ENCODE results near the gene SLPI. TPM values are rescaled to one million over a fixed set of nuclear protein-coding genes. Genes with fewer than 3 reads are reported as not detected.

Gene SLPI
- total RNA-seq, 1 experiment from 2014 or later: 5.4 TPM

DNA sequence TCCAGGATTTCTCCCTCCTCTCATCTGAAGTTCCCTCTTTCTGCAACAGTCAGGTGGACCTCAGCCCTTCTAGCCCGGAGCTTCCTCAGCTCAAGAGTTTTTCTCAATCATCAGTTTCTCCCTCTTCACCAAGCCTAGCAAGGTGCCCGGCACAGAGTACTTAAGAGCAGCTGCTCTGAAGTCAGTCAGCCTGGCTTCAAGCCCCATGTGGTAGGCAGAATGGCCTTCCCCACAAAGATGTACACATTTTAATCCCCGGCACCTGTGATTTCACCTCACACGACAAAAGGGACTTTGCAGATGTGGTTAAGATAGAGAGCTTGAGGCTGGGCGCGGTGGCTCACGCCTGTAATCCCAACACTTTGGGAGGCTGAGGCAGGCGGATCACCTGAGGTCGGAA, 37.2 kb upstream of the SLPI start:
- Histone ChIP-seq H3K27me3 (ENCODE audit: insufficient read depth, low read length) (no peaks in the 10 kb centered on the region), H3K4me1 (ENCODE audit: control insufficient read depth in 1 of 2, insufficient read depth in 2 of 2, low read length in 2 of 2) (peaks cover 0 to 12% of the 10 kb centered on the region in 2 experiments; a peak in 2 of 4 replicates), H4K20me1 (ENCODE audit: insufficient read depth) (no peaks in the 10 kb centered on the region), H3K9me3 (ENCODE audit: control insufficient read depth in 1 of 2, insufficient read depth in 1 of 2, low read depth in 1 of 2, low read length in 2 of 2) (peaks cover 0 to 3% of the 10 kb centered on the region in 2 experiments; a peak in 1 of 4 replicates), H2AFZ (ENCODE audit: low read depth, low read length, poor library complexity, severe bottlenecking) (no peak overlapping the region), H3K27ac (ENCODE audit: low read depth, low read length) (no peak overlapping the region), H3K4me3 (replicated peaks in 1 of 2; ENCODE audit: low read depth in 1 of 2, low read length in 2 of 2) (no peak overlapping the region), H3K9me2 (ENCODE audit: insufficient read depth) (no peaks in the 10 kb centered on the region), H3K36me3 (ENCODE audit: control insufficient read depth in 1 of 2, insufficient read depth in 2 of 2, low read length in 2 of 2) (no peaks in the 10 kb centered on the region), H3K79me2 (ENCODE audit: insufficient read depth, low read length) (no peaks in the 10 kb centered on the region), H3K4me2 (ENCODE audit: low read length) (no peak overlapping the region), H3K9ac (ENCODE audit: low read length) (no peak overlapping the region)
- POLR2A ChIA-PET: interaction anchor here (1.9 kb wide), 1 partner anchor 9 kb away, joined by 6 read pairs; no protein-coding TSS in a partner anchor
- CTCF ChIA-PET: interaction anchor here (0.9 to 5.4 kb wide), 11 partner anchors 9 to 280 kb away, joined by 3 to 30 read pairs (median 5); no protein-coding TSS in a partner anchor
- no peak for TF ChIP-seq CBX3 (IDR thresholded peaks at IDR 0.05; ENCODE audit: low read depth)
- TF ChIP-seq, protein P1, sequence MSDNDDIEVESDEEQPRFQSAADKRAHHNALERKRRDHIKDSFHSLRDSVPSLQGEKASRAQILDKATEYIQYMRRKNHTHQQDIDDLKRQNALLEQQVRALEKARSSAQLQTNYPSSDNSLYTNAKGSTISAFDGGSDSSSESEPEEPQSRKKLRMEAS (IDR thresholded peaks at IDR 0.05): no peak
- BruUV-seq (replicated peaks): no TSS peak
- intact Hi-C loops (cut with micrococcal nuclease): loop anchor here (2.0 kb wide), 3 partner anchors 153 to 281 kb away; no protein-coding TSS in a partner anchor
- RAD21 ChIA-PET (ENCODE audit: low non-redundant PET in 1 of 2, low total read pairs in 2 of 2, uncharacterized antibody in 2 of 2, unreplicated experiment in 2 of 2): interaction anchor here (1.7 to 1.9 kb wide), 3 partner anchors 153 to 248 kb away, joined by 5 to 9 read pairs (median 6); no protein-coding TSS in a partner anchor
- ATAC-seq: no peak
- DNase-seq (ENCODE audit: low read depth, low spot score): no peak

DNA sequence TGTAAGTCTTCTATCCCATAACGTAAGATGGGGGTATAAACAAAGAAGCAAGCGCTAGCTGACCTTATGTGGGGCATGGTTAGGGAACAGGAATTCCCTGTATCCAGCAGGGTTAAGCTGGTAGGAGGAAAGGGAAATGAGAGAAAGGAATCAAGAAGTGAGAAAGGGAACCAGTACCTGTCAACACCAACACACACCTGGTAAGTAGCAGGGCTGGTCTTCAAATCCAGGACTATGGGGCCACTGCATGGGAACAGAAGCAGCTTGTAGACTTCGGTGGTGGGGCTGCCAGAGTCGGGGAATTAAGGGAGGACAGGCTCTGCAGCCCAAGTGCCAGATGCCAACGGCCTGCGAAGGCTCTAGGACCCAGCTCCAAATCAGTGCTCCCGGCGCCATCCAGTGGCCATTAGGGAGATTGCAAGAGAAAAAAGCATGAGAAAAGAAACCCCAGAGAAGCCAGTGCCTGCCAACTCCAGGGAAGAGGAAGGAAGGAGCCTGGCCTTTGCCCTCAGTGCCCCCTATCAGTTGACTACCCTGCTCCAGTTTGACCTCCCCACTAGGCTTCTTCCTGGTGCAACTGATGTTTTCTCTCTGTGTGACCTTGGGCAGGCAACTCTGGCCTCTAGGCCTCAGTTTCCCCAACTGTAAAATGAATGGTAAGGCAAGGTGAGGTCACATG, 36.5 kb upstream of the SLPI start:
- H3K9me3 ChIP-seq (ENCODE audit: control insufficient read depth in 1 of 2, insufficient read depth in 1 of 2, low read depth in 1 of 2, low read length in 2 of 2): peaks cover 0 to 3% of the 10 kb centered on the region in 2 experiments; a peak in 1 of 4 replicates
- H3K36me3 ChIP-seq (ENCODE audit: control insufficient read depth in 1 of 2, insufficient read depth in 2 of 2, low read length in 2 of 2): no peaks in the 10 kb centered on the region
- no peaks in the 10 kb centered on the region for H4K20me1 ChIP-seq (ENCODE audit: insufficient read depth)
- H3K79me2 ChIP-seq (ENCODE audit: insufficient read depth, low read length): no peaks in the 10 kb centered on the region
- peaks cover 0 to 12% of the 10 kb centered on the region in 2 experiments; a peak in 2 of 4 replicates for H3K4me1 ChIP-seq (ENCODE audit: control insufficient read depth in 1 of 2, insufficient read depth in 2 of 2, low read length in 2 of 2)
- RAD21 ChIA-PET (ENCODE audit: low non-redundant PET in 1 of 2, low total read pairs in 2 of 2, uncharacterized antibody in 2 of 2, unreplicated experiment in 2 of 2): interaction anchor here (0.5 to 1.9 kb wide), 5 partner anchors 152 to 279 kb away, joined by 3 to 9 read pairs (median 5); no protein-coding TSS in a partner anchor
- CTCF ChIA-PET: interaction anchor here (0.7 to 5.4 kb wide), 15 partner anchors 10 to 543 kb away, joined by 3 to 30 read pairs (median 4); no protein-coding TSS in a partner anchor
- ATAC-seq: peak; percentile 73
- BruUV-seq (replicated peaks): no TSS peak
- peak overlapping the region; percentile 46 for H2AFZ ChIP-seq (ENCODE audit: low read depth, low read length, poor library complexity, severe bottlenecking)
- H3K9me2 ChIP-seq (ENCODE audit: insufficient read depth): no peaks in the 10 kb centered on the region
- H3K9ac ChIP-seq (ENCODE audit: low read length): no peak overlapping the region
- POLR2A ChIA-PET: interaction anchor here (1.3 kb wide), 1 partner anchor 11 kb away, joined by 3 read pairs; no protein-coding TSS in a partner anchor
- H3K4me2 ChIP-seq (ENCODE audit: low read length): 0 out of 2 replicates have a peak overlapping the region, but pooled peaks have one; percentile 22
- DNase-seq (ENCODE audit: low read depth, low spot score): peak; percentile 41
- H3K27me3 ChIP-seq (ENCODE audit: insufficient read depth, low read length): no peaks in the 10 kb centered on the region
- intact Hi-C loops (cut with micrococcal nuclease): loop anchor here (2.0 kb wide), 3 partner anchors 152 to 280 kb away; no protein-coding TSS in a partner anchor
- H3K27ac ChIP-seq (ENCODE audit: low read depth, low read length): no peak overlapping the region
- H3K4me3 ChIP-seq (replicated peaks in 1 of 2; ENCODE audit: low read depth in 1 of 2, low read length in 2 of 2): no peak overlapping the region
- TF ChIP-seq ZNF274 (IDR thresholded peaks at IDR 0.05; ENCODE audit: low read depth, low read length) (no peak), EGR1 (IDR thresholded peaks at IDR 0.05; ENCODE audit: low read depth) (no peak), EZH2phosphoT487 (IDR thresholded peaks at IDR 0.05; ENCODE audit: borderline replicate concordance) (no peak), JUND (IDR thresholded peaks at IDR 0.05) (no peak), RAD21 (IDR thresholded peaks at IDR 0.05; ENCODE audit: low read depth) (peak; percentile 88), SP1 (IDR thresholded peaks at IDR 0.05; ENCODE audit: low read depth) (no peak)
- TF ChIP-seq, protein P2, sequence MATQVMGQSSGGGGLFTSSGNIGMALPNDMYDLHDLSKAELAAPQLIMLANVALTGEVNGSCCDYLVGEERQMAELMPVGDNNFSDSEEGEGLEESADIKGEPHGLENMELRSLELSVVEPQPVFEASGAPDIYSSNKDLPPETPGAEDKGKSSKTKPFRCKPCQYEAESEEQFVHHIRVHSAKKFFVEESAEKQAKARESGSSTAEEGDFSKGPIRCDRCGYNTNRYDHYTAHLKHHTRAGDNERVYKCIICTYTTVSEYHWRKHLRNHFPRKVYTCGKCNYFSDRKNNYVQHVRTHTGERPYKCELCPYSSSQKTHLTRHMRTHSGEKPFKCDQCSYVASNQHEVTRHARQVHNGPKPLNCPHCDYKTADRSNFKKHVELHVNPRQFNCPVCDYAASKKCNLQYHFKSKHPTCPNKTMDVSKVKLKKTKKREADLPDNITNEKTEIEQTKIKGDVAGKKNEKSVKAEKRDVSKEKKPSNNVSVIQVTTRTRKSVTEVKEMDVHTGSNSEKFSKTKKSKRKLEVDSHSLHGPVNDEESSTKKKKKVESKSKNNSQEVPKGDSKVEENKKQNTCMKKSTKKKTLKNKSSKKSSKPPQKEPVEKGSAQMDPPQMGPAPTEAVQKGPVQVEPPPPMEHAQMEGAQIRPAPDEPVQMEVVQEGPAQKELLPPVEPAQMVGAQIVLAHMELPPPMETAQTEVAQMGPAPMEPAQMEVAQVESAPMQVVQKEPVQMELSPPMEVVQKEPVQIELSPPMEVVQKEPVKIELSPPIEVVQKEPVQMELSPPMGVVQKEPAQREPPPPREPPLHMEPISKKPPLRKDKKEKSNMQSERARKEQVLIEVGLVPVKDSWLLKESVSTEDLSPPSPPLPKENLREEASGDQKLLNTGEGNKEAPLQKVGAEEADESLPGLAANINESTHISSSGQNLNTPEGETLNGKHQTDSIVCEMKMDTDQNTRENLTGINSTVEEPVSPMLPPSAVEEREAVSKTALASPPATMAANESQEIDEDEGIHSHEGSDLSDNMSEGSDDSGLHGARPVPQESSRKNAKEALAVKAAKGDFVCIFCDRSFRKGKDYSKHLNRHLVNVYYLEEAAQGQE (IDR thresholded peaks at IDR 0.05; ENCODE audit: low read depth): no peak
- TF ChIP-seq, protein P3, sequence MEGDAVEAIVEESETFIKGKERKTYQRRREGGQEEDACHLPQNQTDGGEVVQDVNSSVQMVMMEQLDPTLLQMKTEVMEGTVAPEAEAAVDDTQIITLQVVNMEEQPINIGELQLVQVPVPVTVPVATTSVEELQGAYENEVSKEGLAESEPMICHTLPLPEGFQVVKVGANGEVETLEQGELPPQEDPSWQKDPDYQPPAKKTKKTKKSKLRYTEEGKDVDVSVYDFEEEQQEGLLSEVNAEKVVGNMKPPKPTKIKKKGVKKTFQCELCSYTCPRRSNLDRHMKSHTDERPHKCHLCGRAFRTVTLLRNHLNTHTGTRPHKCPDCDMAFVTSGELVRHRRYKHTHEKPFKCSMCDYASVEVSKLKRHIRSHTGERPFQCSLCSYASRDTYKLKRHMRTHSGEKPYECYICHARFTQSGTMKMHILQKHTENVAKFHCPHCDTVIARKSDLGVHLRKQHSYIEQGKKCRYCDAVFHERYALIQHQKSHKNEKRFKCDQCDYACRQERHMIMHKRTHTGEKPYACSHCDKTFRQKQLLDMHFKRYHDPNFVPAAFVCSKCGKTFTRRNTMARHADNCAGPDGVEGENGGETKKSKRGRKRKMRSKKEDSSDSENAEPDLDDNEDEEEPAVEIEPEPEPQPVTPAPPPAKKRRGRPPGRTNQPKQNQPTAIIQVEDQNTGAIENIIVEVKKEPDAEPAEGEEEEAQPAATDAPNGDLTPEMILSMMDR (IDR thresholded peaks at IDR 0.05 in 2 of 3, conservative IDR thresholded peaks at IDR 0.05 in 1 of 3; ENCODE audit: borderline replicate concordance in 1 of 3, insufficient read depth in 1 of 3, low read depth in 2 of 3, low read length in 2 of 3): peak; percentile 84 to 90 (median 88)
- TF ChIP-seq, protein P1 (IDR thresholded peaks at IDR 0.05): no peak

Measured in HCT116 (cell line).